ENCODE measurements around the gene ZBTB33. TPM values are rescaled to one million over a fixed set of nuclear protein-coding genes. Genes with fewer than 3 reads are reported as not detected.
A peak's percentile ranks its signal among the peaks of the same experiment; 100 is the strongest.

Gene ZBTB33
- polyA plus RNA-seq, 3 donors, result 23.5 to 25.6 (median 23.8) TPM

GRCh38 chrX:120244735-120245498, 5.7 kb upstream of the ZBTB33 start:
- DNase-seq, result peak; percentile 77

- DNase-seq, result peak; percentile 22
Measured at GRCh38 chrX:120251471-120252011, 929 bp downstream of the ZBTB33 start.

- no peak for DNase-seq
Measured at GRCh38 chrX:120253784-120254183, 3.2 kb downstream of the ZBTB33 start.

- no peak for DNase-seq
Measured at GRCh38 chrX:120260369-120260768, 9.8 kb downstream of the ZBTB33 start.

- DNase-seq, result no peak
Measured at GRCh38 chrX:120262859-120263708, 12.5 kb downstream of the ZBTB33 start.

GRCh38 chrX:120264341-120264740, 13.7 kb downstream of the ZBTB33 start:
- DNase-seq, result no peak

GRCh38 chrX:120269373-120270035, 18.9 kb downstream of the ZBTB33 start:
- DNase-seq, result no peak

GRCh38 chrX:120270567-120270966, 20.0 kb downstream of the ZBTB33 start:
- no peak for DNase-seq

- DNase-seq, result no peak
Measured at GRCh38 chrX:120271218-120271617, 20.6 kb downstream of the ZBTB33 start.

- no peak for DNase-seq
Measured at GRCh38 chrX:120274145-120274544, 23.5 kb downstream of the ZBTB33 start.

GRCh38 chrX:120274958-120275357, 24.3 kb downstream of the ZBTB33 start:
- no peak for DNase-seq

- DNase-seq, result no peak
Measured at GRCh38 chrX:120281021-120281624, 30.5 kb downstream of the ZBTB33 start.

GRCh38 chrX:120281761-120282160, 31.1 kb downstream of the ZBTB33 start:
- no peak for DNase-seq

- no peak for DNase-seq
Measured at GRCh38 chrX:120282697-120283096, 32.1 kb downstream of the ZBTB33 start.

- no peak for DNase-seq
Measured at GRCh38 chrX:120286733-120287512, 36.3 kb downstream of the ZBTB33 start.

- DNase-seq, result no peak
Measured at GRCh38 chrX:120287513-120288112, 37.0 kb downstream of the ZBTB33 start.

GRCh38 chrX:120290107-120290506, 39.5 kb downstream of the ZBTB33 start:
- DNase-seq, result no peak

- DNase-seq, result no peak
Measured at GRCh38 chrX:120291211-120291610, 40.6 kb downstream of the ZBTB33 start.

GRCh38 chrX:120293015-120293414, 42.4 kb downstream of the ZBTB33 start:
- DNase-seq, result no peak

GRCh38 chrX:120294651-120295050, 44.0 kb downstream of the ZBTB33 start:
- DNase-seq, result no peak

GRCh38 chrX:120297923-120298322, 47.3 kb downstream of the ZBTB33 start:
- no peak for DNase-seq

Measured in renal pelvis (tissue), 4 donors.